ENCODE results near the gene CHIT1. TPM values are rescaled to one million over a fixed set of nuclear protein-coding genes. Genes with fewer than 3 reads are reported as not detected.

The CHIT1 gene
- total RNA-seq, 1 experiment from 2014 or later = 3.9 TPM

DNA sequence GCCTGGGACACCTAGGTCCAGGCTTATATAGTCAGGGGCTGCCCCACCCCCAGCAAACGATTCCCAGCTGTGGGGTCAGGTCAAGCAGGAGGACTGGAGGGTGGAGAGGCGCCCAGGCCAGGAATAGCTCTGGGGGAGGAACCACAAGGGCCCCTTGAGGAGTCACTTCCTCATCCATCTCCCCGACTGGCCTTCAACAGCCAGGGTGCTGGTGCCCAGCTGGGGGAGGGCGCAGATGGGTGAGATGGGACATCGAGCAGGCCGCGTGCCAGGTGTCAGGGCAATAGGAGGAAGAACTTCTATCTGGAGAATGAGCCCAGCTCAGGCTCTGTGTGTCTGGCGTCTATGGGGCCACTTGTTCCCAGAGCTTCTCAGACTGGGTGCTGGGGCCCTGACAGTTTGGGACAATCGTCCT is 53.6 kb downstream of the CHIT1 start:
- no peak for DNase-seq (ENCODE audit: low read depth)

DNA sequence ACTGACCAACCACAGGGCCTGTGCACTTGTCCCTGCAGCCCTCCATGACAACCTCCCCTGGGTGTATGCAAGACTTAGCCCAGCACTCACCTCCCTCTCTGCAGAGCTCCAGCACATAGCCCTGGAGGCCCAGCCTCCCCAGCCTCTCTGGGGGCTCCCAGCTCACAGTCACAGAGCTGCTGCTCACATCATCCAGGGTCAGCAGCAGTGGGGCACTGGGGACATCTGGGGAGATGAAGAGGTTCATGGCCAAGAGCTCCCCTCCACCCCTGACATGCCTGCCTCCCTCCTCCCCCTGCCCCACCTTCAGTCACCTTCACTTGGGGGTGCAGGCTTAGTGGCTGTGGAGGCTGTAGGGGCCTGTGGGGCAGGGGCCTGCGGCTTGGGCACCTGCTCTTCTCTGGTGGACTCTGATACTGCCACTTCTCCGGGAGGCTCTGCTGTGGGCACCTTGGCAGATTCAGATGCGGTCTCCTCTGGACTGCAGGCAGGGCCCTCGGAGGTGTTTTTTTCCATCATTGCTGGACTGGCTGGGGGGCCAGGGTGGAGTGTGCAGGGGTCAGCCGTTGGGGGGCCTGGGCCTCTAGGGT is 54.1 kb downstream of the CHIT1 start, which contains the start of gene MYBPH:
Gene MYBPH (minus strand): TSS at position 590 of the 590 bp plus-strand sequence. CDS start 71 bp downstream, at position 519.
- no peak for DNase-seq (ENCODE audit: low read depth)

DNA sequence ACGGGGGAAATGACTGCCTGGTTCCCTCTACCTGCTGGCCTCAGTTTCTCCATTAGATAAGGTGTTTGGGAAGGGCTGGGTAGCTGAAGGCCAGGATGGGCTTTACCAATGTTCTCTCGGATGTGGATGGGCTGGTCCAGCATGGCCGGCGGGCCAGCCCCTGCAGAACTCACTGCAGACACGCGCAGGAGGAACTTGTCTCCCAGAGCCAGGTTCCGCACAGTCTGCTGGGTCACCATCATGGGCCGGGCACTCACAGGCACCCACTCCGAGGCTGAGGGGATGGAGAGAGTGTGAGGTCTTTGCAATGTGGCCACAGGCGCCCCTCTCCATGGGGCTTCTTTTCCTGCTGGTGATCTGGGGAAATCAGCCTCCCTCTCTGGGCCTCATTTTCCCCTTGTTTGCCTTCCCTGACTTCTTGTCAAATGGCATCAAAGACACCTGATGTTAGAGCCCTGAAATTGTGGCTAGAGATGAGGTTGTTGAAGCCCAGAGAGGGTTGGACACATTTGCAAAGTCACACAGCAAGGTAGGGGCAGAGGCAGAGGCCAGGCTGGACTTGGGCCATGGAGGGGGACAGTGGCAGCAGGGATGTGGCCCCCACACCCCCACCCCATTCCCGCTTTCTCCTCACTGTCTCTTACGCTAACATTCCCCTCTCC is 55.0 kb downstream of the CHIT1 start:
- DNase-seq (ENCODE audit: low read depth) = no peak

DNA sequence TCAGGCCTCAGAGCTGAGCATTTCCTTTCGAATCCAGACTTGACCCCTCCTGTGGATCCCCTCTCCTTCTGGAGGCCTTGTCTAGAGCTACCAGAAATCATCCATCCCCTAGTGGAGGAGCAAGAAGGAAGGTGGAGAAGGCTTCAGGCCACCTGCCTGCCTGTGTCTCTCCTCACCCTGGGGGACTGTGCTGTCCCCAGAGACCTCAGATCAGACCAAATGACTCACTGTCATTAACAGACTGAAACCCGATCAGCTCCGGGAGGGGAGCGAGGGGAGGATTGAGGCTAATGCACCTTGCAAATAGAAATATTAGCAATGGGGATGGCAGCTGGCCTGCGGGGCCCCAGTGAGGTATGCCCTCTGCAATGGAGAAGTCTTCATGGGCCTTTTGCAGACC is 55.9 kb downstream of the CHIT1 start:
- DNase-seq (ENCODE audit: low read depth) = peak; percentile 63

DNA sequence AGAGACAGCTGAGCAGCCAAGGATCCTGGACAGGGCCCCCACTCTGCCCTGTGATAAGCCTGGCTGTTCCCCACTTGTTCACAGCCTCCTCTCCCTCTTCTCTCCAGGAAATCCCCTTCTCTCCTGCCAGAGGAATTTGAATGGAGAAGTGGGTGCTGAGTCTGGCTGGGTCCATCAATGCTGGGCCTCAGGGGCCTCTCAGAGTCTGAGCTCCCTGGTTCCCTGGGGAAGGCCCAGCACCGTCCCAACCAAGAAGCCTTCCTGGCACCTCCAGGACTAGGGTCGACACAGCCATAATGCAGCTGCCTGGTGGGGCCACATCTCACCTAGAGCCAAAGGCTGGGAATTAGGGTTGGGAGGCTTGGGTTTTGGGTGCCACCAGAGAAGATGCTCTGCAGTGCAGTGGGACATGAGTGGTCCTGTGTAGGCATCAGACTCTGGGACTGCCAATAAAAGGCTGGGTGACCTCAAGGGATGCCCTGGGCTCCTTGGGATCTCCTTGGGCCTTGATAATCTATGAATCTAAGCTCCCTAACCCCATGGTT is 56.4 kb downstream of the CHIT1 start:
- no peak for DNase-seq (ENCODE audit: low read depth)

DNA sequence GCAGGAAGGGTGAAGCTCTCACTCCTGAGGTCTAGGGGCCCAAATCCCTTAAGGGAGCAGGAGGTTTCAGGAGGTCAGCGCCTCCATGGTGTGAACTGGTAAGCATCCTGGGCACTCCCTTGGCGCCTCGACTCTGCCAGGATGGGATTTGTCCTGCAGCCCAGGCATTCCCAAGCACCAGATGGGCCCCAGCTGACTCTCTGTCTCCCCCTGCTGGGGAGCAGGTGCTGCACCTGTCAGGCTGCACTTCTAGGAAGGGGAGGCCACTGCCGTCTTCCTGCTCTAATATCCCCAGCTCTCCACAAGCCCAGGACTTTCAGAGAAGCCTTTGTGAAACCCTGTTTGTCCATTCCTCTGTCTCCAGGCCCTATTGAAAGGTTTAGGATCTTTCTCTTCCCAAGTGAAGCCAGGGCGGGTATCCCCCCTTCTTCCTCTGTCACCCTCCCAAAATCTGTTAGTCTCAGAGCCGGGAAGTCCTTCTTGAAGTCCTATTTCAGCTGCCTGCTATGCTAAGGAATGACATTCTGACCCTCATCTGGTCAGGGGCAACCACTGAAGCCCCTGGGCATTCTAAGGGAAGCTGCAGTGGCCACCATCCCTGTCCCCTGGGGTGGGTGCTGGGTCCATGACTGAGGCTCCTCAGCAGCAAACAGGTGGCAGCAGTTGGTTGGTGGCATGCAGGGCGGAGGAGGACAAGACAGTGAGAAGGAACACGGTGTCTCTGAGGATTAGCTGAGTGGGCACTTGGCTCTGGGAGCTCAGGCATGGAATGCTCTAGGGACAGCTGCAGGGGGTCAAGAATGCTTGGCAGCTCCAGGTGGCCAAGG is 57.1 kb downstream of the CHIT1 start:
- peak; percentile 91 for DNase-seq (ENCODE audit: low read depth)

DNA sequence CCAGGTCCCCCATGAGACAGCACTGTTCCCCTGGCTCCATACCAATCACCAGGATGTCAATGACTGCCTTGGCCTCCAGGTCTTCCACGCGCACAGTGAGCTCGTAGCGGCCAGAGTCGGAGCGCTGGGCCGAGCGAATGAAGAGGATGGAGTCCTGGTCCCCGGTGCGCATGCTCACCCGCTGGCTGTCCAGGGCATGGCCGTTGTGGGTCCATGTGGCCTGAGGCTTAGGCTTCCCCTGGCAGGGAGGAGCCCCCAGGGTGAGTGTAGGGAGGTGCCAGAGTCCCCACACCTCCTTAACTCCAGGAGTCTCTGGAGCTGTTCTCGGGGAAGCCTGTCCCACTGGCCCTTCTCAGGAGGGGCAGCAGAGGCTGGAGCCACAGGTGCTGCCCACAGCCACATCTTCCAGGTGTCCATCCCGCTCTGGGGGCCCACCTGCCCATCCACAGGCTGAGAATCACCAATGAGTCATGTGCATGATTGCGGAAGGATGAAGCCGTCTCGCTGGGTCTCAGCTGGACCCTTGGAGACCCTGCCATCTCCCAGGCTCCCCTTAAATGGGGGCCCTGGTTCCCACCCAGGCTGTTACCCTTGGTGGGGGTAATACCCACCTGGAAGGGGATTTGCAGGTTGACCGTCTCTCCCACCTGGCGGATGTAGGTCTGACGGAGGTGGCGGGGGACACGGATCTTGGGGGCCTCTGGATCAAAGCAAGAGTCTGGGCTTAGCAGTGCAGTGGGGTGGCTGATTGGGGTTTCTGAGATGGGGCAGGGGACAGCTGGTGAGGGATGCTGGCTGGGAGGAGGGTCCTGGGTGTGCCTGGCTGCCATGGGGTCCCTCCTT is 57.9 kb downstream of the CHIT1 start:
- DNase-seq (ENCODE audit: low read depth) = no peak

DNA sequence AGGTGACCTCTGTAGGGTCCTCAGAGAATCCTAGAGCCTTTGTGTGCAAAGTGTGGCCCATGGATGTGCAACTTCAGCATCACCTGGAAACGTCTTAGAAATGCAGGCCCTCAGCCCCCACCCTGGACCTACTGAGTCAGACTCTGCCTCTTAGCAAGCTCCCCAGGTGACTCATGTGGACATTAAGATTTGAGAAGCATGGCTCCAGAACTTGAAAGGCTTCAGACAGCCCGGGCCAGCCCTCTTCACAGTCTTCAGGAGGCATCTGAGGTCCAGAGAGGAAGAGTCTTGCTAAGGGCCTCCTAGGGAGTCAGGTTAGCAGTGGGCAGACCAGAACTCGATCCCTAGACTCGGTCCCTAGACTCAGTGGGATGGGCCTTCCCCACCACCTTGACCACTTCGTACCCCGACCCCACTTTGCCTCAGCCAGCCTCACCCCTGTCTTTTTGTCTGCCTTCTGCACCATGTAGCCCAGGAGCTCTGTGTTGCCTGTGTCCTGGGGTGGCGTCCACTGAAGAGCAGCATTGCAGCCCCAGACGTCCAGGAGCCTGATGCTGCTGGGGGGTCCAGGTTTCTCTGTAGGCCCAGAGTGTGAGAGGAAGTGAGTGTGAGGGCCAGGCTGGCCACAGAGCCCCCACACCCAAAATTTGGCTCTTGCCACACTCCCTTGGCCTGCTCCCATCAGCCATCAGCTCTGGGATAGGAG is 58.7 kb downstream of the CHIT1 start:
- no peak for DNase-seq (ENCODE audit: low read depth)

DNA sequence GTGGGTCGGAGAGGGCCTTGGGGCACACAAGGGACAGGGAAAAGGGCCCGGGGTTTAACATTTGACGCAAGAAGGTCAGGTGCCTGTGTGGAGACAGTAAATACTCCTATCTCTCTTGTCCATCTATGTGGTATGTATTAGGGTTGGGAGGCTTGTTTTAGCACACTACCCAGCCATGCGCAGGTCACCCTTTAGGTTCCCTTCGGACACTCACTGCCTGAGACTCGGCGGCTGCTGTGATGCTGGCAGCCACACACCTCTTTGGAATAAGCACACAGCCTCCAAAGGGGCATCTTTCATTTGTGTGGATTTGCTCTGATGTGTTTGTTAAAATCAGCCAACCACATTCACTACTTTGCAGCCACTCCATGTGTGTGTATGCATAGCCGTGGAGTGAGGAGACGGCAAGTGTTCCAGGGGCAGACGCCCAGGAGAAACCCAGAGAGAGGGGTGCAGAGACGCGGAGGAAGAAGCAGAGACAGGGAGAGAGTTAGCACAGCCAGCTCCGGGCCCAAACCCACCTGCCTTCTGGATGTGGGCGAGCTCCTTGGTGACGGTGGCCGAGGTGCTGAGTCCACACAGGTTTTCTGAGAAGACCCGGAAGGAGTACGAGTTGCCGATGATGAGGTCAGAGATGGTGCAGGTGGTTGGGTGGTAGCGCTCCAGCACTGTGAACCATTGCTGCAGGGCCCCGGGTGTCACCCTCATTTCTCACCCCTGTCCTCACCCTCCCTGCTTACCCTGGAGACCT is 59.5 kb downstream of the CHIT1 start:
- DNase-seq (ENCODE audit: low read depth) = no peak

DNA sequence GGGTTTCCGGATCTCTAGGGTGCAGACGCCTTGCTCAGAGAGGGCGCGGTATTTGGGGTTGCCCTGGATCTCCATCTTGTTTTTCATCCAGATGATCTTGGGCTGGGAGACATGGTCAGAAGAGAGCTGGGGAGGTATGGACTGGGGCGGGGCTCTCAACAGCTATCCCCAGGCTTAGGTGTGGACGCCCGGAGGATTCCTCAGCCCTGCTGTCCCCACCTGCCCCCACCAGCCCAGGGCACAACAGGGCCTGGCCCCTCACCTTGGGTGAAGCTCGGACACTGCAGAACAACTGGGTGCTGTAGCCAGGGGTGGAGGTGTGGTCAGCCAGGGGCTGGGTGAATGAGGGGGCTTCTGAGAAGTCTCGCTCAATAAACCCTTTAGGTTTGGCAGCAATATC is 60.5 kb downstream of the CHIT1 start:
- DNase-seq (ENCODE audit: low read depth) = no peak

DNA sequence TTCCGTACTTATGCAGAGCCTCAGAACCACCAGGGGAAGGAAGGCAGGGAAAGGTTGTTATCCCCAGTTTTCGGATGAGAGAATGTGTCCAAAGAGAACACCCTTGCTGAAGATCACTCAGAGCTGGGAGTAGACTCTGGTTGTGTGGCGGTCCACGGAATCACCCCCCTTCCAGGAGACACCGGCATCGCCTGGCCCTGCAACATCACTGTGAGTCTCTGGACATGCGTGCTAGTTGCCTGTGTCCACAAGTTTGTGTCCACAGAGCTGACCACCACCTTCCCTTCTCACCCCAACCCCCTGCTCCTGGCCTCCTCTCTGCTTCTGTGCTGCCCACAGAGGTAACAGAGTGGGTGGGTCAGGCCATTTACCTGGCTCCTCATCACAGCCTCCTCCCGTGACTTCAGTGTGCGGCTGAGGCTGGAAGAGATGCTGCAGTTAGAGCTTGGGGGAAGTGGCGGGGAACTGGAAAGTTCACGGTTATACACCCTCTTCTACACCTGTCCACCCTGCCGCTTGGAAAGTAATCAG is 61.2 kb downstream of the CHIT1 start:
- no peak for DNase-seq (ENCODE audit: low read depth)

DNA sequence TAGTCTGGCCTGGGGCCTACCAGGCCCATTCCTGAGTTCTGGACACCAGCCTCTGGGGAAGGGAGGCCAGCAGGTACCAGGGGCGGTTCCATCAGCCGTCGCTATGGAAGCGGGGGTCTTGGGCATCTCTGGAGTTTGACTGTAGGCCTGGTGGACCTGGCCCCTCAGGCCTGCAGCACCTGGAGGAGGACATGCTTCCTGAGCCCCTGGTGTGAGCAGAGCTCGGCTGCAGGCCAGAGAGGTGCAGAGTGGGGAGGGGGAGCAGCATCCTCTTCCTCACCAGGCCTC is 61.6 kb downstream of the CHIT1 start:
- DNase-seq (ENCODE audit: low read depth) = no peak

DNA sequence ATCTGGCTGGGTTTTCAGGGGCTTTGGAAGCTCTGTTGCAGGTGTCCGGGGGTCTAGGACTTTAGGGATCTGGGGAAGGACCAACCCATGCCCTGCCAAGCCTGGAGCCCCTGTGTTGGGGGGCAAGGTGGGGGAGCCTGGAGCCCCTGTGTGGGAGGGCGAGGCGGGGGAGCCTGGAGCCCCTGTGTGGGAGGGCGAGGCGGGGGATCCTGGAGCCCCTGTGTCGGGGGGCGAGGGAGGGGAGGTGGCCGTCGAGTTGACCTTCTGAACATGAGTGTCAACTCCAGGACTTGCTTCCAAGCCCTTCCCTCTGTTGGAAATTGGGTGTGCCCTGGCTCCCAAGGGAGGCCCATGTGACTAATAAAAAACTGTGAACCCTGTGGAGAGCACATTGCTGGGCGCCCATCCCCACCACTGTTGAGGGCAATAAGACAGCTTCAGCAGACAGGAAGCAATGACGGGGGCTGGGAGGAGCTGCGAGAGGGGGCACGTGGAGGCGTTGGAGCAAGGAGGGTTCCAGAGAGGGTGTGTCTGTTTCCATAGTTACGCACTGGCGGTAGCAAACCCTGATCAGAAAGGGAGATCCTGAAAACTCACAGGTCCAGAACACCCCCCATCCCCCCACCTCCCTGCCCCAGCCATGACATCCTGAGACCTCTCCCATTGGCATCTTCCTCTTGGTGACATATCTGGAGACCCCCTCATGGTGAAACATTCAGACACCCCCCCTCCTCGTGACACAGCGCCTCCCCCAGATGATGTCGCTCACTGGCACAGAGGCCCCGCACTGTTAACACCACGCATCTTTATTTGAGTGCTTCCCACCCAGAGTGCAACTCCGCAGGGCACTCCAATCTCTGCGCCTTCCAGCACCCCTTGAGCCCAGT is 62.2 kb downstream of the CHIT1 start:
- no peak for DNase-seq (ENCODE audit: low read depth)

DNA sequence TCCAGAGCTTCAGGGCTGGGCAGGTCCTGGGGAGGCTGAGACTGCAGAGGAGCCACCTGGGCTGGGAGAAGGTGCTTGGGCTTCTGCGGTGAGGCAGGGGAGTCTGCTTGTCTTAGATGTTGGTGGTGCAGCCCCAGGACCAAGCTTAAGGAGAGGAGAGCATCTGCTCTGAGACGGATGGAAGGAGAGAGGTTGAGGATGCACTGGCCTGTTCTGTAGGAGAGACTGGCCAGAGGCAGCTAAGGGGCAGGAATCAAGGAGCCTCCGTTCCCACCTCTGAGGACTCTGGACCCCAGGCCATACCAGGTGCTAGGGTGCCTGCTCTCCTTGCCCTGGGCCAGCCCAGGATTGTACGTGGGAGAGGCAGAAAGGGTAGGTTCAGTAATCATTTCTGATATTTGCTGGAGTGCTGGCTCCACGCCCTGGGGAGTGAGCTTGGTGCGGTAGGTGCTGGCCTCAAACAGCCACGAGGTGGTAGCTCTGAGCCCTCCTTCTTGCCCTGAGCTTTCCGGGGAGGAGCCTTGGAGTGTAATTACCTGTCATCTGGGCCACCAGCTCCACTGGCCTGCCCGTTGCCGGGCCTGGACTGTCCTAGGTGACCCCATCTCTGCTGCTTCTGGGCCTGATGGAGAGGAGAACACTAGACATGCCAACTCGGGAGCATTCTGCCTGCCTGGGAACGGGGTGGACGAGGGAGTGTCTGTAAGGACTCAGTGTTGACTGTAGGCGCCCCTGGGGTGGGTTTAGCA is 63.1 kb downstream of the CHIT1 start:
- no peak for DNase-seq (ENCODE audit: low read depth)
